ENCODE results near the gene RAPGEF6.

The RAPGEF6 gene

GRCh38 chr5:131647048-131647769, 12.2 kb upstream of the RAPGEF6 start:
- Histone ChIP-seq H3K9me3 (ENCODE audit: severe bottlenecking) (no peaks in the 10 kb centered on the region), H3K27ac (no peak overlapping the region), H3K4me3 (ENCODE audit: low read depth, low read length) (no peak overlapping the region), H3K36me3 (peaks cover 26% of the 10 kb centered on the region), H3K27me3 (ENCODE audit: insufficient read depth, low read depth, severe bottlenecking) (no peaks in the 10 kb centered on the region)
- DNase-seq: no peak
- no peak for TF ChIP-seq CTCF (IDR thresholded peaks at IDR 0.05; ENCODE audit: low read depth, low read length)

- DNase-seq: no peak
- H3K4me3 ChIP-seq (ENCODE audit: low read depth, low read length): no peak overlapping the region
- no peaks in the 10 kb centered on the region for H3K9me3 ChIP-seq (ENCODE audit: severe bottlenecking)
- peaks cover 12% of the 10 kb centered on the region for H3K36me3 ChIP-seq
- H3K27me3 ChIP-seq (ENCODE audit: insufficient read depth, low read depth, severe bottlenecking): no peaks in the 10 kb centered on the region
- no peak for TF ChIP-seq CTCF (IDR thresholded peaks at IDR 0.05; ENCODE audit: low read depth, low read length)
- H3K27ac ChIP-seq: no peak overlapping the region
These were observed 9.8 kb upstream of the RAPGEF6 start for GRCh38 chr5:131644822-131645221.

- Histone ChIP-seq H3K36me3 (peaks cover 12% of the 10 kb centered on the region), H3K9me3 (ENCODE audit: severe bottlenecking) (no peaks in the 10 kb centered on the region), H3K4me3 (ENCODE audit: low read depth, low read length) (no peak overlapping the region), H3K27ac (no peak overlapping the region), H3K27me3 (ENCODE audit: insufficient read depth, low read depth, severe bottlenecking) (no peaks in the 10 kb centered on the region)
- no peak for TF ChIP-seq CTCF (IDR thresholded peaks at IDR 0.05; ENCODE audit: low read depth, low read length)
- DNase-seq: no peak
These were observed 9.3 kb upstream of the RAPGEF6 start for GRCh38 chr5:131644370-131644769.

- TF ChIP-seq CTCF (IDR thresholded peaks at IDR 0.05; ENCODE audit: low read depth, low read length): no peak
- no peaks in the 10 kb centered on the region for H3K27me3 ChIP-seq (ENCODE audit: insufficient read depth, low read depth, severe bottlenecking)
- H3K27ac ChIP-seq: no peak overlapping the region
- H3K9me3 ChIP-seq (ENCODE audit: severe bottlenecking): no peaks in the 10 kb centered on the region
- peaks cover 12% of the 10 kb centered on the region for H3K36me3 ChIP-seq
- no peak overlapping the region for H3K4me3 ChIP-seq (ENCODE audit: low read depth, low read length)
- no peak for DNase-seq
These were observed 6.5 kb upstream of the RAPGEF6 start for GRCh38 chr5:131641494-131641893.

GRCh38 chr5:131640043-131640856, 5.2 kb upstream of the RAPGEF6 start:
- Histone ChIP-seq H3K27me3 (ENCODE audit: insufficient read depth, low read depth, severe bottlenecking) (no peaks in the 10 kb centered on the region), H3K4me3 (ENCODE audit: low read depth, low read length) (peak overlapping the region; percentile 10), H3K36me3 (peaks cover 9% of the 10 kb centered on the region), H3K9me3 (ENCODE audit: severe bottlenecking) (no peaks in the 10 kb centered on the region), H3K27ac (peak overlapping the region; percentile 5)
- TF ChIP-seq CTCF (IDR thresholded peaks at IDR 0.05; ENCODE audit: low read depth, low read length): no peak
- peak; percentile 58 for DNase-seq

All from WERI-Rb-1 (cell line).